ENCODE results near the gene GAPT.
"Not testable (repeated sequence)": the region's sequence is repeated elsewhere in the genome, so short reads cannot be mapped to it uniquely, and the experiment has no call there.

Gene GAPT

GRCh38 chr5:58517198-58517597 is 26.0 kb downstream of the GAPT start:
- Histone ChIP-seq H3K36me3 (ENCODE audit: control insufficient read depth, low read depth, low read length) (no peaks in the 10 kb centered on the region), H3K9ac (ENCODE audit: low read length) (no peak overlapping the region), H3K4me1 (ENCODE audit: control insufficient read depth, low read depth, low read length) (no peaks in the 10 kb centered on the region), H3K4me3 (ENCODE audit: low read length) (no peak overlapping the region), H3K9me3 (ENCODE audit: control insufficient read depth, low read depth, low read length) (peaks cover 6% of the 10 kb centered on the region), H3K27ac (ENCODE audit: low read length) (no peak overlapping the region), H3K27me3 (ENCODE audit: control insufficient read depth, insufficient read depth, low read length) (no peaks in the 10 kb centered on the region)

- no peaks in the 10 kb centered on the region for H3K9me3 ChIP-seq (ENCODE audit: control insufficient read depth, low read depth, low read length)
- H3K4me1 ChIP-seq (ENCODE audit: control insufficient read depth, low read depth, low read length): no peaks in the 10 kb centered on the region
- H3K36me3 ChIP-seq (ENCODE audit: control insufficient read depth, low read depth, low read length): no peaks in the 10 kb centered on the region
- no peak overlapping the region for H3K4me3 ChIP-seq (ENCODE audit: low read length)
- no peak overlapping the region for H3K9ac ChIP-seq (ENCODE audit: low read length)
- H3K27me3 ChIP-seq (ENCODE audit: control insufficient read depth, insufficient read depth, low read length): no peaks in the 10 kb centered on the region
- H3K27ac ChIP-seq (ENCODE audit: low read length): no peak overlapping the region
Observed at GRCh38 chr5:58523956-58524355, 32.7 kb downstream of the GAPT start.

- Histone ChIP-seq H3K36me3 (ENCODE audit: control insufficient read depth, low read depth, low read length) (no peaks in the 10 kb centered on the region), H3K27me3 (ENCODE audit: control insufficient read depth, insufficient read depth, low read length) (no peaks in the 10 kb centered on the region), H3K9ac (ENCODE audit: low read length) (no peak overlapping the region), H3K4me3 (ENCODE audit: low read length) (no peak overlapping the region), H3K9me3 (ENCODE audit: control insufficient read depth, low read depth, low read length) (no peaks in the 10 kb centered on the region), H3K4me1 (ENCODE audit: control insufficient read depth, low read depth, low read length) (no peaks in the 10 kb centered on the region), H3K27ac (ENCODE audit: low read length) (no peak overlapping the region)
Observed at GRCh38 chr5:58524571-58524970, 33.3 kb downstream of the GAPT start.

DNA sequence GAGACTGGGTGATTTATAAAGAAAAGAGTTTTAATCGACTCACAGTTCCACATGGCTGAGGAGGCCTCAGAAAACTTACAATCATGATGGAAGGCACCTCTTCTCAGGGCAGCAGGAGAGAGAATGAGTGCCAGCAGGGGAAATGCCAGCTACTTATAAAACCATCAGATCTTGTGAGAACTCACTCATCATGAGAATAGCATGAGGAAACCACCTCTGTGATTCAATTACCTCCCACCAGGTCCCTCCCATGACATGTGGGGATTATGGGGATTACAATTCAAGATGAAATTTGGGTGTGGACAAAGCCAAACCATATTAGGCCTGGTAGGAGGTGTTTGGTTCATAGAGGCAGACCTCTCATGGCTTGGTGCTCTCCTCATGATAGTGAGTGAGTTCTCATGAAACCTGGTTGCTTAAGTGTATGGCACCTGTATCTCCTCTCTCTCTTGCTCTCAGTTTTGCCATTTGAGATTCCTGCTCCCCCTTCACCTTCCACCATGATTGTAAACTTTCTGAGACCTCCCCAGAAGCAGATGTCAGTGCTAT is 39.8 kb downstream of the GAPT start:
- no peaks in the 10 kb centered on the region for H3K9me3 ChIP-seq (ENCODE audit: control insufficient read depth, low read depth, low read length)
- H3K9ac ChIP-seq (ENCODE audit: low read length): no peak overlapping the region
- H3K36me3 ChIP-seq (ENCODE audit: control insufficient read depth, low read depth, low read length): no peaks in the 10 kb centered on the region

GRCh38 chr5:58541935-58542334 is 50.7 kb downstream of the GAPT start:
- H3K9ac ChIP-seq (ENCODE audit: low read length); H3K27me3 ChIP-seq (ENCODE audit: control insufficient read depth, insufficient read depth, low read length); H3K4me1 ChIP-seq (ENCODE audit: control insufficient read depth, low read depth, low read length); H3K9me3 ChIP-seq (ENCODE audit: control insufficient read depth, low read depth, low read length); H3K27ac ChIP-seq (ENCODE audit: low read length); H3K4me3 ChIP-seq (ENCODE audit: low read length); H3K36me3 ChIP-seq (ENCODE audit: control insufficient read depth, low read depth, low read length): not testable (repeated sequence)

More for the DNA sequence above, 39.8 kb downstream of the GAPT start:
- Histone ChIP-seq H3K4me1 (ENCODE audit: control insufficient read depth, low read depth, low read length) (no peaks in the 10 kb centered on the region), H3K27ac (ENCODE audit: low read length) (no peak overlapping the region), H3K27me3 (ENCODE audit: control insufficient read depth, insufficient read depth, low read length) (no peaks in the 10 kb centered on the region), H3K4me3 (ENCODE audit: low read length) (no peak overlapping the region)

GRCh38 chr5:58542709-58543108 is 51.5 kb downstream of the GAPT start:
- Histone ChIP-seq H3K9ac (ENCODE audit: low read length) (no peak overlapping the region), H3K36me3 (ENCODE audit: control insufficient read depth, low read depth, low read length) (no peaks in the 10 kb centered on the region), H3K9me3 (ENCODE audit: control insufficient read depth, low read depth, low read length) (no peaks in the 10 kb centered on the region), H3K4me3 (ENCODE audit: low read length) (no peak overlapping the region), H3K27ac (ENCODE audit: low read length) (no peak overlapping the region), H3K4me1 (ENCODE audit: control insufficient read depth, low read depth, low read length) (no peaks in the 10 kb centered on the region), H3K27me3 (ENCODE audit: control insufficient read depth, insufficient read depth, low read length) (no peaks in the 10 kb centered on the region)

DNA sequence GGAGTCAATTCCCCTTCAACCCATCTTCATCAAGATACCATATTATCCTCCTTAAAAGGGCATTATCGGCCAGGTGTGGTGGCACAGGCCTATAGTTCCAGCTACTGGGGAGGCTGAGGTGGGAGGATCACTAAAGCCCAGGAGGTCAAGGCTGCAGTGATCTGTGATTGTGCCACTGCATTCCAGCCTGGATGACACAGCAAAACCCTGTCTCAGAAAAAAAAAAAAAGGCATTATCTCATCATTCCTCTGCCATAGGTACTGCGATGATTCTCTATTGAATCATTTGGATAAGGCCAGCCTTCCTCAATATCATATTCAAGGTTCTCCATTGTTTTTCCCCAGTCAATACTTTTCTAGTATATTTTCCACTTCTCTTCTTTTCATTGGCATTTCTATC is 52.5 kb downstream of the GAPT start:
- no peaks in the 10 kb centered on the region for H3K4me1 ChIP-seq (ENCODE audit: control insufficient read depth, low read depth, low read length)
- no peaks in the 10 kb centered on the region for H3K9me3 ChIP-seq (ENCODE audit: control insufficient read depth, low read depth, low read length)
- no peak overlapping the region for H3K9ac ChIP-seq (ENCODE audit: low read length)
- H3K27ac ChIP-seq (ENCODE audit: low read length): no peak overlapping the region
- H3K27me3 ChIP-seq (ENCODE audit: control insufficient read depth, insufficient read depth, low read length): no peaks in the 10 kb centered on the region
- no peak overlapping the region for H3K4me3 ChIP-seq (ENCODE audit: low read length)
- no peaks in the 10 kb centered on the region for H3K36me3 ChIP-seq (ENCODE audit: control insufficient read depth, low read depth, low read length)

- H3K4me1 ChIP-seq (ENCODE audit: control insufficient read depth, low read depth, low read length): no peaks in the 10 kb centered on the region
- H3K4me3 ChIP-seq (ENCODE audit: low read length): no peak overlapping the region
- H3K9me3 ChIP-seq (ENCODE audit: control insufficient read depth, low read depth, low read length): no peaks in the 10 kb centered on the region
- H3K27me3 ChIP-seq (ENCODE audit: control insufficient read depth, insufficient read depth, low read length): no peaks in the 10 kb centered on the region
- no peaks in the 10 kb centered on the region for H3K36me3 ChIP-seq (ENCODE audit: control insufficient read depth, low read depth, low read length)
- H3K9ac ChIP-seq (ENCODE audit: low read length): no peak overlapping the region
- no peak overlapping the region for H3K27ac ChIP-seq (ENCODE audit: low read length)
Observed at GRCh38 chr5:58544195-58544594, 53.0 kb downstream of the GAPT start.

DNA sequence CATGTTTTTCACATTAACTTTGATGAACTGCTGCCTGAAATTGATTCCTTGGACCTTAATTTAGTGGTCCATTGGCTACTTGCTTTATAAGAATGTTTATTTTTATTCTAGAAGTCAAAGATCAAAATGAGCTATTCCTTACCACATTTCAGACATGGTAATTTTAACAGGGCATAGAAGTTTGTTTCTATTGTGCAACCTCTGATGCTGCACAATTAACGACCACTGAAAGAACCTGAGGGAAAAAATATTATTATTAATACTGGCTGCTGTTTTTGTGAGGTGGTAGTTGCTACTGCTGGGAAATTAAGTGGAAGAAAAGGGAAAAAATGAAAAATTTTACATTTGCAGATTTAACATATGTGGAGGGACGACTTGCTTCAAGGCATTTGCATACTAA is 53.7 kb downstream of the GAPT start:
- Histone ChIP-seq H3K36me3 (ENCODE audit: control insufficient read depth, low read depth, low read length) (no peaks in the 10 kb centered on the region), H3K9ac (ENCODE audit: low read length) (no peak overlapping the region), H3K4me1 (ENCODE audit: control insufficient read depth, low read depth, low read length) (no peaks in the 10 kb centered on the region), H3K27me3 (ENCODE audit: control insufficient read depth, insufficient read depth, low read length) (no peaks in the 10 kb centered on the region), H3K27ac (ENCODE audit: low read length) (no peak overlapping the region), H3K4me3 (ENCODE audit: low read length) (no peak overlapping the region), H3K9me3 (ENCODE audit: control insufficient read depth, low read depth, low read length) (no peaks in the 10 kb centered on the region)

DNA sequence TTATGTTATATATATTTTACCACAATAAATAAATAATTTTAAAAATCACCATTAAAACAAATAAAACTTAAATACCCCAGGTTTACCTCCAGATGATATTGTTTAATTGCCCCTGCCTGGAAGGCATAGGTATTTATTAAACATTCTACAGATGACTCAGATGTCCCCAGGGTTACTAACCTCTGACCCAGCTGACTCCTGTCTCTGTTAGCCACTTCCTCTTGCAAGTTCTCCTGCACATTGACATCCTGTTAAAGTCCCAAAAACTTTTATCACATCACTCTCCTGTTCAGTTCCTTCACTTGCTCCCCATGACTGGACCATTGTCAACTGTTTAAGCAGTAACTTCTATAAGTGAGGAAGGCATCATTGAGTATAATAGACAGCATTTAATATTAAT is 54.7 kb downstream of the GAPT start:
- no peaks in the 10 kb centered on the region for H3K9me3 ChIP-seq (ENCODE audit: control insufficient read depth, low read depth, low read length)
- no peaks in the 10 kb centered on the region for H3K27me3 ChIP-seq (ENCODE audit: control insufficient read depth, insufficient read depth, low read length)
- H3K9ac ChIP-seq (ENCODE audit: low read length): no peak overlapping the region
- no peaks in the 10 kb centered on the region for H3K4me1 ChIP-seq (ENCODE audit: control insufficient read depth, low read depth, low read length)
- no peak overlapping the region for H3K4me3 ChIP-seq (ENCODE audit: low read length)
- no peaks in the 10 kb centered on the region for H3K36me3 ChIP-seq (ENCODE audit: control insufficient read depth, low read depth, low read length)
- H3K27ac ChIP-seq (ENCODE audit: low read length): no peak overlapping the region

All from iPS-18a (cell line).